Measurements from ENCODE around the gene PHOSPHO2.

PHOSPHO2 gene

DNA sequence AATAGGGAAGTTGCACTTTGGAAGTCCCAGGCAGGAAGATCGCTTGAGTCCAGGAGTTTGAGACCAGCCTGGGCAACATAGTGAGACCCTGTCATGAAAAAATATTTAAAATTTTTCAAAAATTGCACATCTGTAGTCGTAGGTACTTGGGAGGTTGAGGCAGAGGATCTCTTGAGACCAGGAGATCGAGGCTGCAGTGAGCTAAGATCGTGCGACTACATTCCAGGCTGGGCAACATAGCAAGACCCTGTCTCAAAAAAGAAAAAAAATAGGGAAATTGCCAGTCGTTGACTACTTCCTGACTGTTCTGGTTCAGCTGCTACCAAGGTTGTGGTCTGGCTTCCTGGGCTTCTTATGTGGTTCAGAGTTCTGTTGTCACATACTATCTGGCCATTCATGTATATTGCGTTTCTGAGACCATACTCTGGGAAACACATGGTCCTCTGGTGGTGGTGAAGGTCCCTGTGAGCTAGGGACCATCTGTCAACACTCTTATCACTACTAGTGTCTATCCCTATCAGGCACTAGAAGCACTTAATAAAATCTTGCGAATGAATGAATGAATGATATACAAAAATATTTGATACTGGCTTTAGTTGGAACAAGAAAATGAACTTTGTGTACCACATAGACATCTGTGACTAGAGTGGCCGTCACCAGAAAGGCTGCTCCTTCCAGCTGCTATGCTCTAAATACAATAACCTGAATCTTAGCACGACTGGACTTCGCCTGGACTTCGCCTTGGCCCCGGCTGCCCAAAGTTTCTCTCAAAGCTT lies 38.5 kb downstream of the PHOSPHO2 start:
- H3K27ac ChIP-seq (ENCODE audit: insufficient read depth, low read depth, low read length, poor library complexity, severe bottlenecking) = no peak overlapping the region
- H3K9me3 ChIP-seq (ENCODE audit: control insufficient read depth, low read length) = no peaks in the 10 kb centered on the region
- H3K4me1 ChIP-seq (ENCODE audit: control insufficient read depth, insufficient read depth, low read length) = peaks cover 22% of the 10 kb centered on the region
- peaks cover 4% of the 10 kb centered on the region for H3K27me3 ChIP-seq (ENCODE audit: control insufficient read depth, insufficient read depth, low read length, poor library complexity, severe bottlenecking)
- 71 to 73% methylated on average over 13 of the region's 13 CpGs for WGBS, 2 experiments
- H3K36me3 ChIP-seq (ENCODE audit: control insufficient read depth, insufficient read depth, low read length) = no peaks in the 10 kb centered on the region
- peak overlapping the region; percentile 81 for H3K4me3 ChIP-seq (ENCODE audit: insufficient read depth, low read depth, low read length)

DNA sequence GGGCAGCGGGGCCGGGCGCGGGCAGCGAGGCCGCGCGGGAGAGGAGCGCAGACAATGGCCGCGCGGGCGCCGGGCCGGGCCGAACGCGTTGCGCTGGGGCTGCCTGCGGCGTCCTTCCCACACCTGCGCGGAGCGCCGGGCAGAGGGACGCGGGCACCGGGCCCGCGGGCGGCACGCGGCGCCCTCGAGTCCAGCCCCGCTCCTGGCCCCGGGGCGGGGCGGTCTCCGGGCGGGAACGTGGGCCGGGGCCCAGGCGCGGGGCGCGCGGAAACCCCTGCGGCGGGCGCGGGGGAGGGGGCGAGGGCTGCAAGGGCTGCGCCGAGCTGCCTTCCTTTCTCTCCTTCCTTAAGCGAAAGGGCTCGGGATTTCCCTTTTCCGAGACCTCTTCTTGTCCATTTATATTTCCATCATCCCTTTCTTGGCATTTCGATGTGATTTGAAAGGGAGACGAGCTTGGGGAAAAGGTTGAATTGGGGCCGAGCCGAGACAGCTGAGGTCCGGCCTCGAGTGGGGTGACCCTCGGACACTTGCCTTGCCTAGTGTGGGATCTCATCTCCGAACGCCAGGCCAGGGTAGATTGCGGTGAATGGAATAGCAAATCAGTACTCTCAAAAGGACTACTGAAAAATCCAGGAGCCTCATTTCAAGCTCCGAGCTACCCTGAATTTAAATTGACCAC lies 40.0 kb downstream of the PHOSPHO2 start:
- H3K4me3 ChIP-seq (ENCODE audit: insufficient read depth, low read depth, low read length) = peak overlapping the region; percentile 81
- peaks cover 22% of the 10 kb centered on the region for H3K4me1 ChIP-seq (ENCODE audit: control insufficient read depth, insufficient read depth, low read length)
- whole genome bisulfite sequencing, 2 experiments = 0 to 1% methylated on average over 69 of the region's 69 CpGs
- H3K9me3 ChIP-seq (ENCODE audit: control insufficient read depth, low read length) = no peaks in the 10 kb centered on the region
- H3K36me3 ChIP-seq (ENCODE audit: control insufficient read depth, insufficient read depth, low read length) = peaks cover 1% of the 10 kb centered on the region
- no peak overlapping the region for H3K27ac ChIP-seq (ENCODE audit: insufficient read depth, low read depth, low read length, poor library complexity, severe bottlenecking)
- peaks cover 4% of the 10 kb centered on the region for H3K27me3 ChIP-seq (ENCODE audit: control insufficient read depth, insufficient read depth, low read length, poor library complexity, severe bottlenecking)

DNA sequence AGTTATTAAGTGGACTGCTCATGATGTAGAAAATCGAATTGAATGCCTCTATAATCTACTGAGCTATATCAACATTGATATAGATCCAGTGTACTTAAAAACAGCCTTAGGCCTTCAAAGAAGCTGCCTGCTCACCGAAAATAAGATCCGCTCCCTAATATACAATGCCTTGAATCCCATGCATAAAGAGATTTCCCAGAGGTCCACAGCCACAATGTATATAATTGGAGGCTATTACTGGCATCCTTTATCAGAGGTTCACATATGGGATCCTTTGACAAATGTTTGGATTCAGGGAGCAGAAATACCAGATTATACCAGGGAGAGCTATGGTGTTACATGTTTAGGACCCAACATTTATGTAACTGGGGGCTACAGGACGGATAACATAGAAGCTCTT lies 41.4 kb downstream of the PHOSPHO2 start:
- Histone ChIP-seq H3K27me3 (ENCODE audit: control insufficient read depth, insufficient read depth, low read length, poor library complexity, severe bottlenecking) (peaks cover 4% of the 10 kb centered on the region), H3K36me3 (ENCODE audit: control insufficient read depth, insufficient read depth, low read length) (peaks cover 2% of the 10 kb centered on the region), H3K9me3 (ENCODE audit: control insufficient read depth, low read length) (no peaks in the 10 kb centered on the region), H3K27ac (ENCODE audit: insufficient read depth, low read depth, low read length, poor library complexity, severe bottlenecking) (no peak overlapping the region), H3K4me1 (ENCODE audit: control insufficient read depth, insufficient read depth, low read length) (peaks cover 22% of the 10 kb centered on the region), H3K4me3 (ENCODE audit: insufficient read depth, low read depth, low read length) (peak overlapping the region; percentile 81)
- WGBS, 2 experiments = 84 to 96% methylated on average over 3 to 4 of the region's 4 CpGs

DNA sequence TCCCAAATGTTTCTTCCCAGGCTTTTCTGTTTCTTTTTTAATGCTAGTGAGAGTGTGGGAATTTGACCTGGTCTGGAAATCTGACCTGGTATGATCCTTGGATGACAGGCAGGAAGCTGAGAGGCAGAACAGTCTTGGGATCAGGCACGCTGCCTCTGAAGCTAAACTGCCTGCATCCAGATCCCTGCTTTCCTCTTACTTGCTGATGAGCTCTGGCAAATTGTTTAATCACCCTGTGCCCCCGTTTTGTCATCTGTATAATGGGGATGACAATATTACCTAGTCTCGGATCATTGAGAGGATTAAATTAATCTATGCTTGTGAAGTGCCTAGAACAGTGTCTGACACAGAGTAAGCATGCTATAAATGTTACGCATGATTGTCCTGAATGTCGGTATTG lies 42.6 kb downstream of the PHOSPHO2 start:
- 90% methylated on average over 5 of the region's 5 CpGs for WGBS, 2 experiments
- H3K4me3 ChIP-seq (ENCODE audit: insufficient read depth, low read depth, low read length) = peak overlapping the region; percentile 81
- no peaks in the 10 kb centered on the region for H3K9me3 ChIP-seq (ENCODE audit: control insufficient read depth, low read length)
- H3K27ac ChIP-seq (ENCODE audit: insufficient read depth, low read depth, low read length, poor library complexity, severe bottlenecking) = no peak overlapping the region
- H3K4me1 ChIP-seq (ENCODE audit: control insufficient read depth, insufficient read depth, low read length) = peaks cover 22% of the 10 kb centered on the region
- peaks cover 4% of the 10 kb centered on the region for H3K27me3 ChIP-seq (ENCODE audit: control insufficient read depth, insufficient read depth, low read length, poor library complexity, severe bottlenecking)
- peaks cover 10% of the 10 kb centered on the region for H3K36me3 ChIP-seq (ENCODE audit: control insufficient read depth, insufficient read depth, low read length)

DNA sequence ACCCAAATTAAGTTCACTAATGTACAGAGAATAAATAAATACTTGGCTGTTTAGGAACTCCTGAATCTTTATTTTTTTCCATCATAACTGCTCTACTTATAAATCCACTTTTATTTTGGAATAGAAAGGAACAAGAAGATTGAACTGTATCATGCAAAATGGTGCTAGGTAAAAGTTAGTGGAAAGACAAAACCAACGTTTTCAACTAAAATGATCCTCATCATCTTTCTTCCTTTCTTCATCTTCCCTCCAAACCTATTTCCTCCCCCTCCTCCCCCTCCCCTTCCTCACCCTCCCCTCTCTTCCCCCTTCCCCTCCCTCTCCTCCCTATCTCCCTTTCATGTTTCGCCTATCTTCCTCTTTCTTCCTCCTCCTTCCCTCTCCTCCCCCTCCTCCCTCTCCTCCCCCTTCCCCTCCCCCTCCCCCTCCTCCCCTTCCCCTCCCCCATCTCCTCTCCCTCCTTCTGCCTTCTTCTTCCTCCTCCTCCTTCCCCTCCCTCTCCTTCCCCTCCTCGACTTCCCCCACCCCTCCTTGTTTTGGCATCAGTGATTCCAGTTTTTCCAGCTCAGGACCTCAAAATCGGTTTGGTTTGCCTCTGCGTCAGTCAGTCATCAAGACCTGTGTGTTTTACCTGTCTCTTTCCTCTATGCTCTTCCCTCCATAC lies 44.4 kb downstream of the PHOSPHO2 start:
- Histone ChIP-seq H3K36me3 (ENCODE audit: control insufficient read depth, insufficient read depth, low read length) (peaks cover 19% of the 10 kb centered on the region), H3K4me3 (ENCODE audit: insufficient read depth, low read depth, low read length) (no peak overlapping the region), H3K9me3 (ENCODE audit: control insufficient read depth, low read length) (no peaks in the 10 kb centered on the region), H3K4me1 (ENCODE audit: control insufficient read depth, insufficient read depth, low read length) (peaks cover 22% of the 10 kb centered on the region), H3K27ac (ENCODE audit: insufficient read depth, low read depth, low read length, poor library complexity, severe bottlenecking) (no peak overlapping the region), H3K27me3 (ENCODE audit: control insufficient read depth, insufficient read depth, low read length, poor library complexity, severe bottlenecking) (no peaks in the 10 kb centered on the region)
- WGBS, 2 experiments = 68 to 90% methylated on average over 3 to 4 of the region's 5 CpGs

DNA sequence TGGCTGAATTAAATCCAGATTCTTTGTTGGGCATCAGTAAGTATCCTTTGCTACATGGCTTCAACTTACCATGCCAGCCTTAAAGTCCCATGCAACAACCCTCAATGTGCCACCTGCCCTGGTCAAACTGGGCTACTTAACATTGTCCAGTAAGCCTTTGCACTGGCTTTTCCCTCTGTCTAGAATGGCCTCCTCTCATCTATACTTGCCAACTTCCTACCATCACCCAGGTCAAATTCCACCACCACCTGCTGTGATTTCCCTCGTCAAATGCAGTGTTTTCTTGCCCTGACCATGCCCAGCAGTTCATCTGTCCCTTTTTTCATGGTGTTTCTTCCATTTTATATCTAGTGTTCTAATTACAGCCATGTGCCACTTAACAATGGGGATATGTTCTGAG lies 45.1 kb downstream of the PHOSPHO2 start:
- no peak overlapping the region for H3K4me3 ChIP-seq (ENCODE audit: insufficient read depth, low read depth, low read length)
- no peaks in the 10 kb centered on the region for H3K27me3 ChIP-seq (ENCODE audit: control insufficient read depth, insufficient read depth, low read length, poor library complexity, severe bottlenecking)
- H3K27ac ChIP-seq (ENCODE audit: insufficient read depth, low read depth, low read length, poor library complexity, severe bottlenecking) = no peak overlapping the region
- H3K36me3 ChIP-seq (ENCODE audit: control insufficient read depth, insufficient read depth, low read length) = peaks cover 22% of the 10 kb centered on the region
- WGBS, 2 experiments = 67 to 89% methylated on average over 1 of the region's 1 CpG
- H3K9me3 ChIP-seq (ENCODE audit: control insufficient read depth, low read length) = no peaks in the 10 kb centered on the region
- peaks cover 22% of the 10 kb centered on the region for H3K4me1 ChIP-seq (ENCODE audit: control insufficient read depth, insufficient read depth, low read length)

DNA sequence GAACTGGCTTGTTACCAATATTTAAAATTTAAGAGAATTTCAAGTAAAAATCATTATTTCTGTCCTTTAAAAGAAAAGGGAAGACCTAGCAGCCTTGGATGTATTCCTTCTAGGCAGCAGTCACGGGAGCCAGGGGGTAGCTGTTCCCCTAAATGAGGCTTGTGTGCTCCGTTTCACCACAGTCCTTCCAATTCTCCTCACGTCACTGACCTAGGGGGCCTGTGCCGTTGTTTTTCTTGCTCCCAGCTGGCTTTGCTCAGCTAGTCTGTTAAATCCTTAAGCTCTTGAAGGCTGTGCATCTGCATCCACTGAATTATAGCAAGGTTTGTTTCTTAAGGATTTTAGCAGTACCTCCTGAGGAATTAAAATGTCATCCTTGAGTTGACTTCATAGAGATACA lies 49.3 kb downstream of the PHOSPHO2 start:
- 80 to 83% methylated on average over 4 of the region's 4 CpGs for WGBS, 2 experiments
- no peaks in the 10 kb centered on the region for H3K4me1 ChIP-seq (ENCODE audit: control insufficient read depth, insufficient read depth, low read length)
- no peaks in the 10 kb centered on the region for H3K9me3 ChIP-seq (ENCODE audit: control insufficient read depth, low read length)
- no peaks in the 10 kb centered on the region for H3K27me3 ChIP-seq (ENCODE audit: control insufficient read depth, insufficient read depth, low read length, poor library complexity, severe bottlenecking)
- H3K27ac ChIP-seq (ENCODE audit: insufficient read depth, low read depth, low read length, poor library complexity, severe bottlenecking) = no peak overlapping the region
- H3K4me3 ChIP-seq (ENCODE audit: insufficient read depth, low read depth, low read length) = no peak overlapping the region
- H3K36me3 ChIP-seq (ENCODE audit: control insufficient read depth, insufficient read depth, low read length) = peaks cover 38% of the 10 kb centered on the region

DNA sequence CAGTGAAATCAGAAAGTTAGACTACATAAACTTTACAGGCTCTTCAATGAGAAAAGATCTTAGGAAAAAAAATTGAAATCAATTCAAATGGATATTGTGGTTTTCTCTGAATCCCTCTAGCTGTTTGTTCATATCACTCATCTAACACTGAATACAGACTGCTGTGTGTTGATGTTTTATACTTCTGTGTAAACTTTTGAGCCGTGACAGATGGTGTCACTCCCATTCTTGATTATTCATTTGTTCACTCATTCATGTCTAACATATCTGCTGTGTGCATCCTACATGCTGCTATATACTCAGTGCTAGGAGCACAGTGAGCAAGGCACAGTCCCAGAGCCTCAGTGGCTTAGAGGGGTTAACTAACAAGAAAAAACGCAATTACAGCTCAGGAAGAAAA lies 52.0 kb downstream of the PHOSPHO2 start:
- Histone ChIP-seq H3K36me3 (ENCODE audit: control insufficient read depth, insufficient read depth, low read length) (peaks cover 35% of the 10 kb centered on the region), H3K4me3 (ENCODE audit: insufficient read depth, low read depth, low read length) (no peak overlapping the region), H3K27me3 (ENCODE audit: control insufficient read depth, insufficient read depth, low read length, poor library complexity, severe bottlenecking) (no peaks in the 10 kb centered on the region), H3K4me1 (ENCODE audit: control insufficient read depth, insufficient read depth, low read length) (no peaks in the 10 kb centered on the region), H3K9me3 (ENCODE audit: control insufficient read depth, low read length) (no peaks in the 10 kb centered on the region), H3K27ac (ENCODE audit: insufficient read depth, low read depth, low read length, poor library complexity, severe bottlenecking) (no peak overlapping the region)
- WGBS, 2 experiments = 86 to 100% methylated on average over 1 of the region's 2 CpGs

DNA sequence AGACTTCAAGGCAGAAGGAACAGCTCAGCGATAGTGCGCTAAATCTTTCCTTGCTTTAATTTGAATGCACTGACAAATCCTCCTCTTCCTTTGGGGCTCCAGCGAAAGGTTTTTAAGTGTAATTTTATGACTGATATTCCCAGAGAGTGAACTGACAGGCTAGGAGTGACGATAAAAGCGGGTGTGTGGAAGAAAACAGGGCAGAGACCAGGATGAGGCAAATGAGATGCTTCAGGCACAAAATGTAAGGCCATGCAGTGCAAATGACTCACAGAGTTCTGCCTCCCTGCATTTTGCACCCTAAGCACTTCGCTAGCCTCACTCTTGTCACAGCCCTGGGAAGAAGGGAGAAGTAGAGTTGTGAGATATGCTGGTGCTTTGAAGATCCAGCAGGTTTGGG lies 54.0 kb downstream of the PHOSPHO2 start:
- Histone ChIP-seq H3K4me1 (ENCODE audit: control insufficient read depth, insufficient read depth, low read length) (no peaks in the 10 kb centered on the region), H3K27ac (ENCODE audit: insufficient read depth, low read depth, low read length, poor library complexity, severe bottlenecking) (no peak overlapping the region), H3K9me3 (ENCODE audit: control insufficient read depth, low read length) (no peaks in the 10 kb centered on the region), H3K36me3 (ENCODE audit: control insufficient read depth, insufficient read depth, low read length) (peaks cover 27% of the 10 kb centered on the region), H3K27me3 (ENCODE audit: control insufficient read depth, insufficient read depth, low read length, poor library complexity, severe bottlenecking) (no peaks in the 10 kb centered on the region), H3K4me3 (ENCODE audit: insufficient read depth, low read depth, low read length) (no peak overlapping the region)
- 80% methylated on average over 6 of the region's 6 CpGs for WGBS, 2 experiments
